GM10248 (cell line): ENCODE measurements around the gene ANK2.

Experiments used
- CTCF ChIA-PET: fragments of 300-600 bp; sonication (Branson Sonifier 250); formaldehyde crosslinking; extraction: SDS; loops from one replicate; lab custom pipeline; 2021; ENCODE audit warnings: antibody characterized with exemption; lab: Yijun Ruan, JAX
- POLR2A ChIA-PET: fragments of 350-650 bp; sonication (Branson Sonifier 250); formaldehyde crosslinking; extraction: SDS; loops from one replicate; lab custom pipeline; 2020; ENCODE audit warnings: antibody characterized with exemption; lab: Yijun Ruan, JAX
- DNase-seq: peaks from one replicate; pipeline ENCODE4 v3.0.0; 2012; ENCODE audit errors: extremely low spot score
- TF ChIP-seq, protein P1 (sequence below): IDR thresholded peaks from 2 replicates; pipeline ENCODE4 v1.5.1; 2012; ENCODE audit warnings: mild to moderate bottlenecking, low read depth; ENCODE audit errors: extremely low read depth, missing control alignments, control extremely low read depth

ANK2 gene

DNA sequence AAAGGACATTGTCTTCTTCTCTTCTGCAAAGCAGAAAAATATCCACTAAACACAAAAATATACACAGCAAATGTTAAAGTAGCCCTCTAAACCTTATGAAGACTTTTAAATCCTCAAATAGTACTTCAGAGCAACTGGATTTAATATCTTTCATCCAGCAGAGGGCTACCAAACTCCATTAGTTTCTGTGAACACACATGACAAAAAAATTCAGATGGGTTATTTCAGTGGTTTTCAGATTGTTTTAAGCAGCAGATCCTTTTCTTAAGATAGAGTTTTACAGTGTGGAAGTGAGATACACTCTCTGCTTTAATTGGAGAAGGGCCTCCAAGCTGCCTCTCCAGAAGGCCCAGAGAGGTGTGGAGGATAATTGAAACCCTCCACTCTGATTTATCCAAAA is 56.7 kb downstream of the ANK2 start:
- TF ChIP-seq, protein P1, sequence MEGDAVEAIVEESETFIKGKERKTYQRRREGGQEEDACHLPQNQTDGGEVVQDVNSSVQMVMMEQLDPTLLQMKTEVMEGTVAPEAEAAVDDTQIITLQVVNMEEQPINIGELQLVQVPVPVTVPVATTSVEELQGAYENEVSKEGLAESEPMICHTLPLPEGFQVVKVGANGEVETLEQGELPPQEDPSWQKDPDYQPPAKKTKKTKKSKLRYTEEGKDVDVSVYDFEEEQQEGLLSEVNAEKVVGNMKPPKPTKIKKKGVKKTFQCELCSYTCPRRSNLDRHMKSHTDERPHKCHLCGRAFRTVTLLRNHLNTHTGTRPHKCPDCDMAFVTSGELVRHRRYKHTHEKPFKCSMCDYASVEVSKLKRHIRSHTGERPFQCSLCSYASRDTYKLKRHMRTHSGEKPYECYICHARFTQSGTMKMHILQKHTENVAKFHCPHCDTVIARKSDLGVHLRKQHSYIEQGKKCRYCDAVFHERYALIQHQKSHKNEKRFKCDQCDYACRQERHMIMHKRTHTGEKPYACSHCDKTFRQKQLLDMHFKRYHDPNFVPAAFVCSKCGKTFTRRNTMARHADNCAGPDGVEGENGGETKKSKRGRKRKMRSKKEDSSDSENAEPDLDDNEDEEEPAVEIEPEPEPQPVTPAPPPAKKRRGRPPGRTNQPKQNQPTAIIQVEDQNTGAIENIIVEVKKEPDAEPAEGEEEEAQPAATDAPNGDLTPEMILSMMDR = peak; percentile 38
- DNase-seq = no peak
- CTCF ChIA-PET = interaction anchor here (0.6 to 1.9 kb wide), 5 partner anchors 9 to 162 kb away, joined by 3 to 7 read pairs (median 3); no protein-coding TSS in a partner anchor
- POLR2A ChIA-PET = no interaction called here

DNA sequence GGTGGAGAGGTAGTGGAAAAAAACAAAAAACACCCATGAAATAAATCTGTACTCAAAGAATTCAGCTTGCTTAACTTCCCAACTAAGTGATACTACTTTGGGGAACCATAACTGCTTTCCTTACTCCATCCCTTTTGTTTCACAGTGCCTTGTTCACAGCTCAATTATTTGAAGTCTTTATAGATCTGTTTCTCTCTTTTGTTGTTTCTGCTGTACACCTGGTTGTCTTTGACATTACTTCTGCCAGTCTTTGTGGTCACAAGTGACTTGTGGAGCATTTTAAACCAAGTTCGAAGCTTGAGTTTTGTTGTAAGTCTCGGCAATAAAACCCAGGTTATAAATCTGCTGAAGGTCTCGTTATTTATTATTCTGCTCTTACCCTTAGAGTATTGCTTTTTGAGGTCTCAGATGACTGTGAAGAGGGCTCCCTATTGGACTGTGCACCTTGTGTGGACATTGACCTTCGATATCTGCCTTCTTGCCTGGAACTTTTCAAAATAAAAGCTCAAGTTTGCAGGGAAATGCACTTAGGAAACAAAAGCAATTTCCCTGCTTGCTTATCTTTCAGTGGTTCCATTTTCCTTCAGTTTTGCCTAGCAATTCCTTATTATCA is 59.8 kb downstream of the ANK2 start:
- ChIA-PET POLR2A (no interaction called here), CTCF (interaction anchor here (1.0 to 1.2 kb wide), 4 partner anchors 10 to 119 kb away, joined by 3 to 4 read pairs (median 3); no protein-coding TSS in a partner anchor)
- no peak for DNase-seq
- TF ChIP-seq, protein P1 = no peak

DNA sequence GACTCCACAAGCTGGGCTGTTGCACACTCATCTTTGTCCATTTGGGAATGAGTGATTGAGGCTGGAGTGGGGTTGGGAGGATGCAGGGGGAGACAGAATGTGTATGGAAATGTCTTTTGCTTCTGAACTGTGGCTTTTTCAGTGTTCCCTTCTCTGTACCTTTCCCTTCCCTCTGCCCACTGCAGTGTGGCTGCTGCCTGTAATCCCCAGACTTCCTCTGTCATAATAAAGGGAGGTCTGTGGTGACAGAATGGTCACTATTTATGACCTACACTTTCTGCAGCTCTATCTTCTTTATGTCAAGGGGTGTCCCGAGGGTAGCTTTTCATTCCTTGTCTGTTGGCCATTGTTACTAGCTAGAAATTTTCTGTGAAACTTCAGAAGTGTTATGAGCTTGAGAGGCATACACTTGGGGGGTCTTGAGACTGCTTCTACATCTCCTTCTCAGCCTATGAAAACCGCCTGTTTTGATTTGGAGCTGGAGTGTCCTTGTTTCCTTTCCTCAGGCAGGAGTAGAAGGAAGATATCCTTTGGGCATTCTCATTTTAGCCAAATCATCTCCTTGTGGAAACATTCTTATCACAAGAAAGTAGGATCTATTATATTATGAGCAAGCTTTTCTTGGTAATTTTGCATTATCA is 63.0 kb downstream of the ANK2 start:
- TF ChIP-seq, protein P1 = no peak
- ChIA-PET POLR2A (no interaction called here), CTCF (interaction anchor here (1.1 to 1.6 kb wide), 4 partner anchors 13 to 29 kb away, joined by 3 to 6 read pairs (median 4); no protein-coding TSS in a partner anchor)
- DNase-seq = no peak

DNA sequence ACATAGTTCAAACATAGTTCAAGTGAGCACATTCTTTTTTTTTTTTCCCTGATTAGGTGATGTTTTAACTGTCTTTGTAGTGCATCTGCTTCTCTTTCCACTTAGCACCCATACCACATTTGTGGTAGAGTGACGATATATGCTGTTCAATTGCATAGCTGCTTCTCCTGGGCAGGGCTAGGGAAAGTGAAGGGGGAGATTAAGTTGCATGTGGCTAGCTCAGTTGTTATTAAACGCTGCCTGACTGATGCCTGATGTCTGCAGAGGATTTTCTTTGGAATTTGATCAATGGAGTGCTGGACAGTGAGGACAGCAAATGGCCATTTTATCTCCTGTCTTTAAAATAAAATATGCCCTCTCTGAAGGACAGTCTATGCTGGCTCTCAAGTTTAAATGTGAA is 63.7 kb downstream of the ANK2 start:
- DNase-seq = no peak
- POLR2A ChIA-PET = no interaction called here
- CTCF ChIA-PET = interaction anchor here (0.9 to 1.6 kb wide), 5 partner anchors 13 to 109 kb away, joined by 3 to 6 read pairs (median 3); no protein-coding TSS in a partner anchor
- TF ChIP-seq, protein P1 = no peak

DNA sequence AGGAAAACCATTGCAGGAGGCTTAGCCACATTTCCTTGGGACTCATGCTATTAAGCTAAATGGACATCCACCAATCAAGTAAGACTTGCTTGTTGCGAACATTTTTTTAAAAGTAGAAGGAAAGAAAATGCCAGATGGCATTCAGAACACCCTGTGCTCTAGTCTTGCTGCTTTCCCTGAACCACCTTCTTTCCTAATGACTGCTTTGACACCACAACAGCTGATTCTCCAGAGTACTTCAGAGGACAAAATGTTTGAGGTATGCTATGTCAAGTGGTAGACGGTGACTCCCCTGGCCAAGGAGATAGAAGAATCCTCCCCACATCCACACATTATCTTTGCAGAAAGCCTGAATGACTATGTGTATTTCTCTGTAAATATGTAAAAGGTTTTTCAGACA is 65.4 kb downstream of the ANK2 start:
- DNase-seq = no peak
- ChIA-PET POLR2A (no interaction called here), CTCF (interaction anchor here (1.0 to 2.1 kb wide), 3 partner anchors 18 to 25 kb away, joined by 3 to 4 read pairs (median 3); no protein-coding TSS in a partner anchor)
- TF ChIP-seq, protein P1 = no peak

DNA sequence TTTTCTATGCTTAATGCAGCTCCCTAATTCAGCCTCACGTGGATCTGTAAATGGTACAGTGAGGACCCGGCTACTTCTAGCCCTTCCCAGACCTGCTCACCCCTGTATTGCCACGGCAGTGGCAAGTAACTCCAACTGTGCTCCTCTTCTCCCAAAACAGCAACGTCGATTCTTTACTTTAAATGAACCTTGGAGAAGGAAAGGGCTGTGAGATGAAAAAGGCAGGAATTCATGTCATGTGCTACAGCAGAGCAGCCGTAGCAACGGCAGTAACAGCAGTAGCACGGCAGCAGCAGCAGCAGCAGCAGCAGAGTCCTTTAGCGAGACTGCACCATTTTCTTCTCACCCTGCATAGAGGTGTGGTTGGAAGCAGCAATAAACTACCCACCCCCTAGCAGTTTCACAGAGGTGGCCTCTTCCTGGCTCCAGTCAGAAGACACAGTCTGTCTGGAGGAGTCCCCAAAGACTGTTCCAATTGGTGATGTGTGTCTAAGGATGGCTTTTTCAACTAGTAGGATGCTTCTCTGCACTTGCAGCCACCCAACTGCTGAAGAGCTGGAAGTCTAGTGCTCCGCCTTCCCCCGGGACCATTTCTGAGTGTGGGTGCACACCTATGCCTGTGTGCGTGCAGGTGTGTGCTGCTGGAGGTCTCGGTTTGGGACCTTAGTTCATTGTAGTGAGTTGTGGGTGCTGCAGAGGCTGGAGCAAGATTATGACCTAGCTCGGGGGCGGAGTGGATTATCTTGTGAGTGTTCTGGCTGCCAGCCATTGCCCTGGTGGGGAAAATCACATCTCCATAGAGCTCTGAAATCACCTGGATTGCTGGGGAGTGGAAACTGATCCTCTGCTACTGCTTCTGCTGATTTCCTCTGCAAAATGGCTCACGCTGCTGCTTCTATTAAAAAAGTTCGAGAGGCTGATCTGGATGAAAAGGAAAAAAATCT is 67.2 kb downstream of the ANK2 start:
- TF ChIP-seq, protein P1 = no peak
- ChIA-PET CTCF (interaction anchor here (1.1 to 2.4 kb wide), 3 partner anchors 9 to 19 kb away, joined by 3 to 10 read pairs (median 4); no protein-coding TSS in a partner anchor), POLR2A (no interaction called here)
- no peak for DNase-seq
